GM10248 (cell line): Measurements from ENCODE around the gene TMEM39B.

Source experiments
- CTCF ChIA-PET: fragments of 300-600 bp; sonication (Branson Sonifier 250); formaldehyde crosslinking; extraction: SDS; loops from one replicate; lab custom pipeline; 2021; ENCODE audit warnings: antibody characterized with exemption; lab: Yijun Ruan, JAX
- POLR2A ChIA-PET: fragments of 350-650 bp; sonication (Branson Sonifier 250); formaldehyde crosslinking; extraction: SDS; loops from one replicate; lab custom pipeline; 2020; ENCODE audit warnings: antibody characterized with exemption; lab: Yijun Ruan, JAX
- DNase-seq: peaks from one replicate; pipeline ENCODE4 v3.0.0; 2012; ENCODE audit errors: extremely low spot score
- TF ChIP-seq, protein P1 (sequence below): IDR thresholded peaks from 2 replicates; pipeline ENCODE4 v1.5.1; 2012; ENCODE audit warnings: mild to moderate bottlenecking, low read depth; ENCODE audit errors: extremely low read depth, missing control alignments, control extremely low read depth

Gene TMEM39B

DNA sequence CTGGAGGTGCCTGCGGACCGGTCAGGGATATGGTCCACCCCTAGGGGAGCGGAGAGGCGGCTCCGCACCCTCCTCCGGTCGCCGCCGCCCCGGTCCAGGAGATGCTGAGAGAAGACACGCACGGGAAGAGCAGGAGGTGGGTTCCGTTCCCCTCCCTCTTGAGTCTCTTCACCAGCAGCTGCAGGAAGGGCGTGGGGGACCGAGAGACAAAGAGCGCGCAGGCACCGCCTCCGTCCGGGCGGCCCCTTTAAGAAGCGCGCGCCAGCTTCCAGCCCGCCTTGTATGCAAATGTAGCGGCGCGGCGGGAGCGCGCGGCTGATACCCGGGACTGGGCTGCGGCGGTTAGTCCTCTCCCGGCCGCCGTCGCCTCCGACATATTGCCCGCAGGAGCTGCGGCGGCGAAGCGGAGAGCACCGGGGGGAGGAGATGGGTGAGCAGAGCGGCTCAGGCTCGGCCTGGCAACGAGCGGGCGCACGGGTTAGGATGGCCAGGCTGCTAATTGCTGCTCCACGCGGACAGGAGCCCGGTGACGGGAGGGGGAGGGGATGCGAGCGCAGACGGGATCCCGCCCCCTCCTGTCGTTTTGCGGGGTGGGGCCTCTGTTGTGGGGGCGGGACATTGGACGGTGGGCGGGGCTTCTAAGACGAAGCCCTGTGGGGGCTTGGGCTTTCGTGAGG is at the start of gene TMEM39B:
Gene TMEM39B (plus strand): TSS at position 318 of the 677 bp plus-strand sequence. CDS start 109 bp downstream, at position 427.
- ChIA-PET CTCF (interaction anchor here (0.8 to 3.6 kb wide), 16 partner anchors 8 to 176 kb away, joined by 3 to 24 read pairs (median 4); partner anchors contain the start of gene KPNA6), POLR2A (interaction anchor here (0.5 to 2.1 kb wide), 10 partner anchors 10 to 1112 kb away, joined by 3 to 13 read pairs (median 4); partner anchors contain the start of genes BSDC1, KPNA6 and MARCKSL1)
- peak; percentile 98 for DNase-seq
- TF ChIP-seq, protein P1, sequence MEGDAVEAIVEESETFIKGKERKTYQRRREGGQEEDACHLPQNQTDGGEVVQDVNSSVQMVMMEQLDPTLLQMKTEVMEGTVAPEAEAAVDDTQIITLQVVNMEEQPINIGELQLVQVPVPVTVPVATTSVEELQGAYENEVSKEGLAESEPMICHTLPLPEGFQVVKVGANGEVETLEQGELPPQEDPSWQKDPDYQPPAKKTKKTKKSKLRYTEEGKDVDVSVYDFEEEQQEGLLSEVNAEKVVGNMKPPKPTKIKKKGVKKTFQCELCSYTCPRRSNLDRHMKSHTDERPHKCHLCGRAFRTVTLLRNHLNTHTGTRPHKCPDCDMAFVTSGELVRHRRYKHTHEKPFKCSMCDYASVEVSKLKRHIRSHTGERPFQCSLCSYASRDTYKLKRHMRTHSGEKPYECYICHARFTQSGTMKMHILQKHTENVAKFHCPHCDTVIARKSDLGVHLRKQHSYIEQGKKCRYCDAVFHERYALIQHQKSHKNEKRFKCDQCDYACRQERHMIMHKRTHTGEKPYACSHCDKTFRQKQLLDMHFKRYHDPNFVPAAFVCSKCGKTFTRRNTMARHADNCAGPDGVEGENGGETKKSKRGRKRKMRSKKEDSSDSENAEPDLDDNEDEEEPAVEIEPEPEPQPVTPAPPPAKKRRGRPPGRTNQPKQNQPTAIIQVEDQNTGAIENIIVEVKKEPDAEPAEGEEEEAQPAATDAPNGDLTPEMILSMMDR, result no peak

DNA sequence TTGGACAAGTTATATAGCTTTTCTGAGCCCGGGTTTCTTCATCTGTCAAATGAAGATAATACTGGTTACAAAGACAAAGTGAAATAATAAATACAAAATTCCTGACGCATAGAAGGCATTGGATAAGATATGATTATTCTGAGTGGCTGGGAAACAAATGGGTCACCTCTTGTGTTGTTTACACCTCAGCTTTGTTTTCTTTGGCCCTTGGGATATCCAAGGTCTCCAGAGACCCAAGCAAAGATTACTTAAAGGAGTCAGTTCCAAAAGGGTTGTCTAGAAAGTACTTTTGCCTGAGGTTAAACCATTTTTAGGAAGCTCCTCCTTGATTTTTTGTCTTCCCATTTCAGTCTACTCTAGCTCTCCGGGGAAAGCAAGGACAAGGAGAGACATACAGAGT is 49.4 kb upstream of the TMEM39B start:
- ChIA-PET POLR2A (interaction anchor here (0.6 to 0.8 kb wide), 2 partner anchors 10 to 65 kb away, joined by 3 to 7 read pairs; partner anchors contain the start of gene KHDRBS1), CTCF (interaction anchor here (0.9 to 2.4 kb wide), 2 partner anchors 18 to 40 kb away, joined by 3 to 6 read pairs; no protein-coding TSS in a partner anchor)
- TF ChIP-seq, protein P1, result no peak
- DNase-seq, result no peak

DNA sequence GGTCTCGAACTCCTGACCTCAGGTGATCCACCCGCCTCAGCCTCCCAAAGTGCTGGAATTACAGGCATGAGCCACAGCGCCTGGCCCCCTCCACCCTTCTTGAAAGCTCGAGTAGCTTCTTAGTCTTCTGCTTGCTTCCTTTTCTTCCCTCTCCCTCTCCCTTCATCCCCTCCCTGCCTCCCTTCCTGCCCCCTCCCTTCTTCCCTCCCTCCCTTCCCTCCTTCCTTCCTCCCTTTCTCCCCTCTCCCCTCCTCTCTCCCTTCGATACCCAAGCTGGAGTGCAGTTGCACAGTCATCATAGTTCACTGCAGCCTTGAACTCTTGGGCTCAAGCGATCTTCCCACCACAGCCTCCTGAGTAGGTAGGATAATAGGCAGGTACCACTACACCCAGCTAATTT is 47.2 kb upstream of the TMEM39B start:
- ChIA-PET POLR2A (interaction anchor here (0.6 to 1.0 kb wide), 2 partner anchors 9 to 311 kb away, joined by 3 to 4 read pairs; partner anchors contain the start of gene MARCKSL1), CTCF (interaction anchor here (0.9 to 2.4 kb wide), 3 partner anchors 9 to 47 kb away, joined by 3 to 6 read pairs (median 3); no protein-coding TSS in a partner anchor)
- DNase-seq, result no peak
- TF ChIP-seq, protein P1, result no peak

DNA sequence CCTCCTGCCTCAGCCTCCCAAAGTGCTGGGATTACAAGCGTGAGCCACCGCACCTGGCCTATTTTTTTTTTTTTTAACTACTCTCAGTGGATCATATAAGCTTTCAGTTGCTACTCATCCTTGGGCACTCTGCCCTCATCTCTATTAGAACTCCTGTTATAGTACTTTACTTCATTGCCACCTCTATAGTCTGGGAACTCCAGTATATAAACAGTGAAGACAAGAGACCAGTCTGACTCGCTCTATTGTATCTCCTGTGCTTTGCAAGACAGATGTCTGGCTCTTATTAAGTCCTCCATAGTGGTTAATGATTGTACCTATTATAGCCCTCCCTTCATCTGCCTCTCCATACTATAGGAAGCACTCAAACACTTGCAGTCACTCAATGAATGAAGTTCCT is 44.0 kb upstream of the TMEM39B start:
- TF ChIP-seq, protein P1, result no peak
- ChIA-PET POLR2A (no interaction called here), CTCF (no interaction called here)
- no peak for DNase-seq

DNA sequence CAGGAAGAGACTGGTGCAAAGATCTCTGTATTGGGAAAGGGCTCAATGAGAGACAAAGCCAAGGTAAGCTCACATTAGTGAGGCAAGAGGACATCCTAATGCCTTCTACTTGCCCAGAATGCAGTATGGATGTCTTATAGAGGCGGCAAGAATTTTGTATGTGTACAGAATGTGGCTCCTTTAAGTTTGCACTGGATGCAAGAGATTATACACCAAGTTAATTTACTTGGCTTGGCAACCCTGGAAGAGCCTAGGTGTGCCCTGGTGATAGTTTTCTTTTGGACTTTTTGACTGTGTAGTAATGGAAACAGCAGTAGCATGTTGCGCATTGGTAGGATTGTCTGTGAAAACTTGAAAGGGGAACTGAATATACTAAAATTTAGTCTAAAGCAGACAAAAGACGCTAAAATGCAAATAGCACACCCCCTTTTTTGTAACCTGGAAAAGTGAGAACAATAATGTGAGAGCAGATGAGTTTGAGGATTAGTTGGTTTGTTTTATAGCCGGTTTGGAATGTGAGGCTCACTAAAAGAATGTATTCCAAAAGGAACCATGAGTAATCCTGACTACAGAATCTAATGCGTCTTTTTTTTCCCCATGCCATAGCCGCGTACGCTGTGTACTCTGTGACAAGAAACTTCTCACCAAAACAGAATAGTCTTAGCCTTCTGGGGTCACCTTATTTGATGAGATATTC is 41.0 kb upstream of the TMEM39B start:
- POLR2A ChIA-PET, result interaction anchor here (0.6 kb wide), 1 partner anchor 9 kb away, joined by 3 read pairs; no protein-coding TSS in a partner anchor
- DNase-seq, result no peak

More for the DNA sequence above, 41.0 kb upstream of the TMEM39B start:
- CTCF ChIA-PET, result interaction anchor here (0.6 to 1.8 kb wide), 2 partner anchors 31 to 68 kb away, joined by 3 read pairs; no protein-coding TSS in a partner anchor
- TF ChIP-seq, protein P1, result no peak
